Measurements from ENCODE around the gene C8G.

C8G gene

GRCh38 chr9:136901516-136902258, 43.4 kb upstream of the C8G start:
- ChIA-PET POLR2A (no interaction called here), CTCF (no interaction called here)
- TF ChIP-seq ARNT (IDR thresholded peaks at IDR 0.05) (no peak), PKNOX1 (IDR thresholded peaks at IDR 0.05) (no peak), SP1 (IDR thresholded peaks at IDR 0.05) (no peak), NFRKB (IDR thresholded peaks at IDR 0.05) (no peak), CTBP1 (IDR thresholded peaks at IDR 0.05; ENCODE audit: borderline replicate concordance) (no peak), BHLHE40 (IDR thresholded peaks at IDR 0.05; ENCODE audit: borderline replicate concordance) (no peak), SUZ12 (IDR thresholded peaks at IDR 0.05) (no peak), ELF4 (IDR thresholded peaks at IDR 0.05) (no peak), ZNF384 (IDR thresholded peaks at IDR 0.05) (no peak), LEF1 (IDR thresholded peaks at IDR 0.05; ENCODE audit: borderline replicate concordance) (no peak), L3MBTL2 (conservative IDR thresholded peaks at IDR 0.05) (no peak), TARDBP (IDR thresholded peaks at IDR 0.05) (no peak)
- no peak for DNase-seq (ENCODE audit: extremely low spot score)

GRCh38 chr9:136902259-136902821, 42.7 kb upstream of the C8G start:
- CTCF ChIA-PET: no interaction called here
- no peak for DNase-seq (ENCODE audit: extremely low spot score)

DNA sequence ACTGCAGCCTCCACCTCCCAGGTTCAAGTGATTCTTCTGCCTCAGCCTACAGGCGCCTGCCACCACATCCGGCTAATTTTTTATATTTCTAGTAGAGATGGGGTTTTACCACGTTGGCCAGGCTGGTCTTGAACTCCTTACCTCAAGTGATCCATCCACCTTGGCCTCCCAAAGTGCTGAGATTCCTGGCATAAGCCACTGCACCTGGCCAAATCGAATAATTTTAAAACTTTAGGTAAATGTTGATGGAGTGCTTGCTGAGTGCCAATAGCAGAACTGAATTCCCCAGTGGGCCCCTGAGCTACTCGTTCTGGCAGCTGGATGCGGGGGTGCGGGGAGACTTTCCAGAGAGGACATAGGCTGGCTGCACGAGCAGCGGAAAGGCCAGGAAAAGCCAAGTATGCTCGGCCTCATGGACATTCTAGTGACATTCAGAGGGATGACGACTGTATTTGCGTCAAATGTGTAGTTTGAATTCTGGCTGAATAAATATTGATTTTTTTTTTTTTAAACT, 41.9 kb upstream of the C8G start:
- no peak for TF ChIP-seq ELF4 (IDR thresholded peaks at IDR 0.05)
- TF ChIP-seq LEF1 (IDR thresholded peaks at IDR 0.05; ENCODE audit: borderline replicate concordance): no peak
- TF ChIP-seq ARNT (IDR thresholded peaks at IDR 0.05): no peak
- DNase-seq (ENCODE audit: extremely low spot score): no peak
- CTCF ChIA-PET: no interaction called here
- POLR2A ChIA-PET: no interaction called here

More at GRCh38 chr9:136902259-136902821, 42.7 kb upstream of the C8G start:
- POLR2A ChIA-PET: no interaction called here
- TF ChIP-seq ZNF384 (IDR thresholded peaks at IDR 0.05): no peak
- no peak for TF ChIP-seq SUZ12 (IDR thresholded peaks at IDR 0.05)
- TF ChIP-seq ELF4 (IDR thresholded peaks at IDR 0.05): no peak
- TF ChIP-seq ARNT (IDR thresholded peaks at IDR 0.05): no peak
- TF ChIP-seq FOXK2 (IDR thresholded peaks at IDR 0.05): no peak
- TF ChIP-seq BHLHE40 (IDR thresholded peaks at IDR 0.05; ENCODE audit: borderline replicate concordance): no peak
- TF ChIP-seq L3MBTL2 (conservative IDR thresholded peaks at IDR 0.05): no peak
- no peak for TF ChIP-seq NFRKB (IDR thresholded peaks at IDR 0.05)
- no peak for TF ChIP-seq CTBP1 (IDR thresholded peaks at IDR 0.05; ENCODE audit: borderline replicate concordance)
- no peak for TF ChIP-seq SP1 (IDR thresholded peaks at IDR 0.05)
- TF ChIP-seq FOXA1 (IDR thresholded peaks at IDR 0.05): no peak
- TF ChIP-seq LEF1 (IDR thresholded peaks at IDR 0.05; ENCODE audit: borderline replicate concordance): no peak
- TF ChIP-seq FOXM1 (IDR thresholded peaks at IDR 0.05; ENCODE audit: borderline replicate concordance): no peak
- TF ChIP-seq HDGF (IDR thresholded peaks at IDR 0.05; ENCODE audit: borderline replicate concordance): no peak
- TF ChIP-seq PKNOX1 (IDR thresholded peaks at IDR 0.05): no peak
- TF ChIP-seq TARDBP (IDR thresholded peaks at IDR 0.05): no peak

GRCh38 chr9:136906266-136906665, 38.8 kb upstream of the C8G start:
- ChIA-PET POLR2A (no interaction called here), CTCF (no interaction called here)
- DNase-seq (ENCODE audit: extremely low spot score): no peak
- TF ChIP-seq BHLHE40 (IDR thresholded peaks at IDR 0.05; ENCODE audit: borderline replicate concordance) (no peak), NFRKB (IDR thresholded peaks at IDR 0.05) (no peak), SP1 (IDR thresholded peaks at IDR 0.05) (no peak), HDGF (IDR thresholded peaks at IDR 0.05; ENCODE audit: borderline replicate concordance) (no peak), TARDBP (IDR thresholded peaks at IDR 0.05) (no peak), FOXK2 (IDR thresholded peaks at IDR 0.05) (no peak), ARNT (IDR thresholded peaks at IDR 0.05) (no peak), FOXM1 (IDR thresholded peaks at IDR 0.05; ENCODE audit: borderline replicate concordance) (no peak), SUZ12 (IDR thresholded peaks at IDR 0.05) (no peak), ELF4 (IDR thresholded peaks at IDR 0.05) (no peak), CTBP1 (IDR thresholded peaks at IDR 0.05; ENCODE audit: borderline replicate concordance) (no peak), FOXA1 (IDR thresholded peaks at IDR 0.05) (no peak), L3MBTL2 (conservative IDR thresholded peaks at IDR 0.05) (no peak), ZNF384 (IDR thresholded peaks at IDR 0.05) (no peak), PKNOX1 (IDR thresholded peaks at IDR 0.05) (no peak)

- POLR2A ChIA-PET: no interaction called here
- CTCF ChIA-PET: no interaction called here
- no peak for DNase-seq (ENCODE audit: extremely low spot score)
- TF ChIP-seq FOXA1 (IDR thresholded peaks at IDR 0.05) (no peak), TARDBP (IDR thresholded peaks at IDR 0.05) (no peak), BHLHE40 (IDR thresholded peaks at IDR 0.05; ENCODE audit: borderline replicate concordance) (no peak), FOXM1 (IDR thresholded peaks at IDR 0.05; ENCODE audit: borderline replicate concordance) (no peak)
Measured at GRCh38 chr9:136907011-136907914, 37.8 kb upstream of the C8G start.

Measured in HEK293T (cell line).